Prostate gland (tissue), 2 donors: ENCODE data around the gene ATAD1. TPM values are rescaled to one million over a fixed set of nuclear protein-coding genes. Genes with fewer than 3 reads are reported as not detected.
"Not testable (repeated sequence)": the region's sequence is repeated elsewhere in the genome, so short reads cannot be mapped to it uniquely, and the experiment has no call there.

ENCODE experiments used
- DNase-seq: peaks from one replicate; pipeline ENCODE4 v3.0.0-alpha.2; 2019; ENCODE audit warnings: low spot score
- H3K27ac ChIP-seq, 2 donors: fragments of 200-600 bp; sonication (generic); 2 replicates each; pipeline ENCODE4 v1.5.1; 2017 to 2019
- H3K27me3 ChIP-seq: fragments of 200-600 bp; sonication (generic); replicated peaks from 2 replicates; pipeline ENCODE4 v1.5.1; 2019; ENCODE audit not compliant: insufficient read depth
- H3K36me3 ChIP-seq, 2 donors: fragments of 200-600 bp; sonication (generic); 1 replicate in 1 of 2; 2 replicates in 1 of 2; pipeline versions ENCODE4 v1.5.1 to v1.8.1; 2017 to 2019
- H3K4me1 ChIP-seq: fragments of 200-600 bp; sonication (generic); replicated peaks from 2 replicates; pipeline ENCODE4 v1.5.1; 2019
- H3K4me3 ChIP-seq, 2 donors: fragments of 200-600 bp; sonication (generic); 2 replicates each; pipeline ENCODE4 v1.5.1; 2017 to 2019
- H3K9me3 ChIP-seq: fragments of 200-600 bp; sonication (generic); 2 replicates; pipeline ENCODE4 v1.5.1; 2017
- POLR2A ChIP-seq: fragments of 450-650 bp; IDR thresholded peaks from one replicate; pipeline ENCODE4 v1.6.1; 2016; ENCODE audit warnings: antibody characterized with exemption, mild to moderate bottlenecking
- POLR2AphosphoS5 ChIP-seq: sonication (generic); formaldehyde crosslinking; IDR thresholded peaks from one replicate; pipeline ENCODE4 v1.6.1; 2017; ENCODE audit warnings: antibody characterized with exemption
- WGBS: methylation state at CpG from one replicate; pipeline ENCODE4 v1.1.5; 2018; 5-methylcytosine and 5-hydroxymethylcytosine counted together
- intact Hi-C: fragments of 100-400 bp; cut with DNase I; formaldehyde crosslinking; loops from one replicate; pipeline ENCODE4 v1.14.2; 2022
- total RNA-seq, 2 donors: library from RNA; depleted of rRNA; stranded (reverse); fragments of >200 nt; gene quantifications; one replicate each; pipeline ENCODE4 v1.1.0, GENCODE V29; 2016
- TF ChIP-seq, protein P1 (sequence below), 4 experiments: fragments of 200-600 bp in 2 of 4; fragments of 450-650 bp in 2 of 4; sonication (generic) in 2 of 4; IDR thresholded peaks; 1 replicate in 3 of 4; 2 replicates in 1 of 4; pipeline ENCODE4 v1.5.1; 2016 to 2019; ENCODE audit warnings: antibody characterized with exemption in 4 of 4, mild to moderate bottlenecking in 2 of 4, moderate library complexity in 2 of 4

Gene ATAD1
- total RNA-seq, 2 donors from 2014 or later = 50.2 to 59.6 TPM

DNA sequence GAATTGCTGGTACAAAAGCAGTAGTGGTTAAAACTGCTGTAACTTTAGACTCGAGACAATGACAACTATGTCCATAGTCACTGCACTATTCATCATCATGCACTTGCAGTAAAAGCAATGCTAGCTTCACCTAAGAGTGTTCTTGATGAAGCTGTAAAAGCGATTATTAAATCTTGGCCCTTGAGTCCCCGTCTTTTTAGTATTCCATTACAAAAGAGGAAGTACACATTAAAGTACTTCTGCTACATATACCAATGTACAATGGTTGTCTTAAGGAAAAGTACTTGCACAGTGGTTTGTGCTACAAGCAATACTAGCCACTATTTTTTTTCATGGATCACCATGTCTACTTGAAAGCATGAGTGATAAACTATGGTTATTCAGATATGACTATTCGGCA lies 78.3 kb downstream of the ATAD1 start:
- intact Hi-C loops = loop anchor here (5.0 kb wide), 1 partner anchor 207 kb away; no protein-coding TSS in a partner anchor
- WGBS = 71% methylated on average over 4 of the region's 4 CpGs

DNA sequence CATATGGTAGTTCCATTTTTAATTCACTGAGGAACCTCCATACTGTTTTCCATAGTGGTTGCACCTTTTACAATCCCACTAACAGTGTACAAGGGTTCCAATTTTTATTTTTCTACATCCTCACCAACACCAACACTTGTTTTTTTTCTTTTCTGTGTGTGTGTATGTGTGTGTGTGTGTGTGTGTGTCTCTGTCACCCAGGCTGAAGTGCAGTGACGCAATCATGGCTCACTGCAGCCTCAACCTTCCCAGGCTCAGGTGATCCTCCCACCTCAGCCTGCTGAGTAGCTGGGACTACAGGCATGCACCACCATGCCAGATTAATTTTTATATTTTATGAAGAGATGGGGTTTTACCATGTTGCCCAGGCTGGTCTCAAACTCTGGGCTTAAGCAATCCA lies 79.8 kb downstream of the ATAD1 start:
- DNase-seq, H3K27me3 ChIP-seq, H3K4me1 ChIP-seq, H3K36me3 ChIP-seq, H3K9me3 ChIP-seq, H3K4me3 ChIP-seq, H3K27ac ChIP-seq: not testable (repeated sequence)
- intact Hi-C loops = loop anchor here (5.0 kb wide), 1 partner anchor 206 kb away; no protein-coding TSS in a partner anchor
- WGBS = 96% methylated on average over 1 of the region's 1 CpG

More for the DNA sequence above, 78.3 kb downstream of the ATAD1 start:
- Histone ChIP-seq H3K36me3 (no peaks in the 10 kb centered on the region), H3K9me3 (no peaks in the 10 kb centered on the region), H3K4me1 (no peaks in the 10 kb centered on the region), H3K27me3 (no peaks in the 10 kb centered on the region), H3K4me3 (no peak overlapping the region), H3K27ac (no peak overlapping the region)
- TF ChIP-seq POLR2A = no peak
- no peak for TF ChIP-seq POLR2AphosphoS5
- TF ChIP-seq, protein P1, sequence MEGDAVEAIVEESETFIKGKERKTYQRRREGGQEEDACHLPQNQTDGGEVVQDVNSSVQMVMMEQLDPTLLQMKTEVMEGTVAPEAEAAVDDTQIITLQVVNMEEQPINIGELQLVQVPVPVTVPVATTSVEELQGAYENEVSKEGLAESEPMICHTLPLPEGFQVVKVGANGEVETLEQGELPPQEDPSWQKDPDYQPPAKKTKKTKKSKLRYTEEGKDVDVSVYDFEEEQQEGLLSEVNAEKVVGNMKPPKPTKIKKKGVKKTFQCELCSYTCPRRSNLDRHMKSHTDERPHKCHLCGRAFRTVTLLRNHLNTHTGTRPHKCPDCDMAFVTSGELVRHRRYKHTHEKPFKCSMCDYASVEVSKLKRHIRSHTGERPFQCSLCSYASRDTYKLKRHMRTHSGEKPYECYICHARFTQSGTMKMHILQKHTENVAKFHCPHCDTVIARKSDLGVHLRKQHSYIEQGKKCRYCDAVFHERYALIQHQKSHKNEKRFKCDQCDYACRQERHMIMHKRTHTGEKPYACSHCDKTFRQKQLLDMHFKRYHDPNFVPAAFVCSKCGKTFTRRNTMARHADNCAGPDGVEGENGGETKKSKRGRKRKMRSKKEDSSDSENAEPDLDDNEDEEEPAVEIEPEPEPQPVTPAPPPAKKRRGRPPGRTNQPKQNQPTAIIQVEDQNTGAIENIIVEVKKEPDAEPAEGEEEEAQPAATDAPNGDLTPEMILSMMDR (IDR thresholded peaks at IDR 0.05) = no peak
- no peak for DNase-seq

DNA sequence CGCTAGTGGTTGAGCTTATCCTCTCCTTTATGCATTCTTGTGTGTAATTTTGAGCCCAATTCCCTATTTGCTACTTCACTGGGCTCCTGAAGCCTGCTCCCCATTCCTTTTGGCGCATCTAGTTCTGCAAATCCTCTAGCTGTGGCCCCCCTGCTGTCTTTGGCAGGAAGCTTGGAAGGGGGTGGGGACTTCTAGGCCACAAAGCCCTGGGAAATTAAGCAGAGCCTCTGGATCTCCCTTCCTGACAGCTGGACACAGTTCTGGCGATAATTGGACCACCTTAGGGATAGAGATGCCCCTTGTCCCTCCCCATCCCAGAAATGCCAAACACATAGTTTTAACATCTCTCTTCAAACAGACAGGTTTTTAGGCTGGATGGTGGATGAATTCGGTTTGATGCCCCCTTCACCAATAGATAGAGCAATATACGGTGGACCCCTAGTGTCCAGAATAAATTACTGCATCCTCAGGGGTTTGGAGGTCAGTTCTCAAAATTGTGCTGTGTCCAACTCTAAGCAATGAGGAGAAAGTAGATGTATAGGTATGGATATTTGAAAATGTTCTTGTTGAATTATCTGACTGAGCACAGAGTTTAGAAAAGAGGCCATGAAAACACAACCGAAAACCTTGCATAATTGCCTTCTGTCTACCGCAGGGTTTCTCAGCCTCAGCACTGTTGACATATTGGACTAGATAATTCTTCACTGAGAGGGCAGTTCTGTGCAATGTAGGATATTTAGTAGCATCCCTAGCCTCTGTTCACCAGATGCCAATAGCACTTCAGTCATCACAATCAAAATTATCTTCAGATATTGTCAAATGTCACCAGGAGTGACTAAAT lies 82.8 kb downstream of the ATAD1 start:
- H3K4me1 ChIP-seq = no peaks in the 10 kb centered on the region
- TF ChIP-seq, protein P1 (IDR thresholded peaks at IDR 0.05) = peak; percentile 53 to 76 (median 70)
- no peak for TF ChIP-seq POLR2AphosphoS5
- no peak for DNase-seq
- no peak overlapping the region for H3K4me3 ChIP-seq
- no peaks in the 10 kb centered on the region for H3K9me3 ChIP-seq
- 40% methylated on average over 7 of the region's 7 CpGs for WGBS
- no peaks in the 10 kb centered on the region for H3K27me3 ChIP-seq
- H3K27ac ChIP-seq = no peak overlapping the region
- no peaks in the 10 kb centered on the region for H3K36me3 ChIP-seq
- intact Hi-C loops = loop anchor here (5.0 kb wide), 2 partner anchors 78 to 203 kb away; partner anchors contain the start of gene PAPSS2

DNA sequence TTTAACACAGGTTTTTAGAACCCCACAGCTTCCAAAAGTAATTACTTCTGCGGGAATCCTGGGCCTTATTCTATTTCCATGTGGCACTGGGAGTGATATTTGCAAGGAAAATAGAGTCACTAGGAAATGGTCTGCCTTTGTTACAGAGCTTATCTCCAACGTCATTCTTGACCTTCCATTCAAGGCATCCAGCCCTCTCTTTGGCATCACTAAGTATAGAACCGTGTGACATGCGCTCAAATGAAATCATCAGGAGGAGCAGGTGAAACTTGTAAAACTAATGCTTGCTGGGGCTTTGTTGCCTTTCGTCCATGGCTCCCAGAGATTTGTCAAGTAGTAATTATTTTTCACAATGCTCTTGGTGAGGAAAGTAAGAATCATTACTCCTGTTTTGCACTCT lies 84.9 kb downstream of the ATAD1 start:
- H3K27me3 ChIP-seq = no peaks in the 10 kb centered on the region
- no peaks in the 10 kb centered on the region for H3K36me3 ChIP-seq
- H3K4me1 ChIP-seq = no peaks in the 10 kb centered on the region
- H3K4me3 ChIP-seq = no peak overlapping the region
- H3K9me3 ChIP-seq = no peaks in the 10 kb centered on the region
- 73% methylated on average over 5 of the region's 5 CpGs for WGBS
- H3K27ac ChIP-seq = no peak overlapping the region
- no peak for TF ChIP-seq POLR2AphosphoS5
- no peak for DNase-seq
- intact Hi-C loops = loop anchor here (5.0 kb wide), 1 partner anchor 76 kb away; the partner anchor contains the start of gene PAPSS2

DNA sequence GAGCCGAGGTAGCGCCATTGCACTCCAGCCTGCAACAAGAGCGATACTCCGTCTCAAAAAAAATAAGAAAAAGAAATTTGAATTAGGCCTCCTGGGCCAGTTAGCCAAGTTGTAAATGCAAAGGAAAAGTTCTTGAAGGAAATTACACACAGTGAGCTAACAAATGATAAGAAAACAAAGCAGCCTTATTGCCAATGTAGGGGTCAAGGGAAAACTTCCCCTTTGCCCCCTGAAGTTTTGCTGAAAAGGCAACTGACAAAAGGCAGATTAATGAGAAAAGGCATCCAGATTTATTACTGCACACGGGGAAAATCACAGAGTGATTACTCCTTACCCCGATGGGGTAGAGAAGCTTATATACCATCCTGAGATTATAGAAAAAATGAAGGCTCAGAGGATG lies 88.1 kb downstream of the ATAD1 start:
- Histone ChIP-seq H3K9me3 (no peaks in the 10 kb centered on the region), H3K36me3 (no peaks in the 10 kb centered on the region), H3K27me3 (no peaks in the 10 kb centered on the region), H3K4me3 (no peak overlapping the region), H3K4me1 (no peaks in the 10 kb centered on the region), H3K27ac (no peak overlapping the region)
- intact Hi-C loops = loop anchor here (5.0 kb wide), 1 partner anchor 73 kb away; the partner anchor contains the start of gene PAPSS2
- TF ChIP-seq POLR2A (no peak), POLR2AphosphoS5 (no peak)
- TF ChIP-seq, protein P1 (IDR thresholded peaks at IDR 0.05) = no peak
- DNase-seq = no peak
- 73% methylated on average over 6 of the region's 6 CpGs for WGBS

DNA sequence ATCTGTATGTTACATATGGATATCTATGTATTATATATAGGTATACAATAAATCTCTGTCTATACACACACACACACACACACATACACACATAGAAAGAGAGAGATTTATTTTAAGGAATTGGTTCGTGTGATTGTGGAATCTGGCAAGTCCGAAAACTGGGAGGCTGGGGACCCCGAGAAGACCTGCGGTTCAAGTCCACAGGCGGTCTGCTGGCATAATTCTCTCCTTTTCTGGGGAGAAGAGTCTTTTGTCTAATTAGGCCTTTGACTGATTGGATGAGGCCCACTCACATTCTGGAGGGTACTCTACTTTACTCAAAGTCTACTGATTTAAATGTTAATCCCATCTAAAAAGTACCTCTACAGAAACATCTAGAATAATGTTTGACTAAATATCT lies 93.2 kb downstream of the ATAD1 start:
- Histone ChIP-seq H3K27me3 (no peaks in the 10 kb centered on the region), H3K4me1 (no peaks in the 10 kb centered on the region), H3K36me3 (no peaks in the 10 kb centered on the region), H3K27ac (no peak overlapping the region), H3K9me3 (no peaks in the 10 kb centered on the region), H3K4me3 (no peak overlapping the region)
- no peak for DNase-seq
- TF ChIP-seq, protein P1 (IDR thresholded peaks at IDR 0.05) = no peak
- no peak for TF ChIP-seq POLR2AphosphoS5
- TF ChIP-seq POLR2A = no peak
- intact Hi-C loops = no loop called here
- WGBS = over 99% methylated on average over 5 of the region's 5 CpGs
